ENCODE measurements around the gene FANCC.

FANCC gene

DNA sequence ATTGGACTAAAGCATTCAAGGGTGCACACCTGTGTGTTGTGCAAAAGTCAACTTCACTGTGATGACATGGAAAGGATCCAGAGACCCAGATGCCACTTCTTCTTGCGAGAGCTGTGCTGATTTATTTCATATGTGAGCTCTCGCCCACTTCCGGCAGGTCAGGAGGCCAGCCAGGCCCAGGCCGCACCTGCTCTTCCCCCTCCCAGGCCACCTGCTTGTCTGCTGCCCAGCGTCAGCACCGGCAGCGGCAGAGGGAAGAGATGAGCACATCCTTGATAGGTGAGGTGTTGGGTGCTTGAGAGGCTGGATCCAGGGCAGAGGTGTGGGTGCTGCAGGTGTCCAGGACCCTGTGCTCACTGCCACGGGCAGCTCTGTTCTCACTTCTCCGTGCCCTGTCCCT lies 242.9 kb downstream of the FANCC start:
- no peaks in the 10 kb centered on the region for H3K79me2 ChIP-seq (ENCODE audit: insufficient read depth, low read length)
- H3K4me2 ChIP-seq (ENCODE audit: insufficient read depth, low read length), result no peak overlapping the region

DNA sequence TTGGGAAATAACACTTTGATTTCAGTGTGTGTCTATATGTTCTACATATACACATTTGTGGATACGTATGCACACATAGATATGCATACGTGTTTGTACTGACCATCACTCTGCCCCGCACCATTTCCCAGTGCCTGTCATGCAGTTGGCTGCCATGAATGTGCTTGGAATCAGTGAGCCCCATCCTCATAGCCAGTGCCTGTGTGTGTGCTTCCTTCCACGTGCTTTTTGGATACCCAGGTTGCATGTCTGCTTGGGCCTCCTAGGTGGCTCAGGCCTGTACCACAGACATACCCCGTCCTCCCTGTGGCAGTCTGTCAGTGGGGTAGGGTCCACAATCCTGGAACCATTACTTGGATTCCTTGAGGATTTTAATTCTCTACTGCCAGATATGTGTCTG lies 243.6 kb downstream of the FANCC start:
- Histone ChIP-seq H2AFZ (ENCODE audit: low read depth, low read length) (no peak overlapping the region), H4K20me1 (ENCODE audit: insufficient read depth, low read length) (no peaks in the 10 kb centered on the region), H3K36me3 (ENCODE audit: insufficient read depth, low read length) (no peaks in the 10 kb centered on the region), H3K9ac (ENCODE audit: low read depth, low read length) (no peak overlapping the region), H3K4me3 (ENCODE audit: low read depth in 1 of 2, low read length in 2 of 2) (no peak overlapping the region), H3K4me2 (ENCODE audit: insufficient read depth, low read length) (no peak overlapping the region), H3K4me1 (ENCODE audit: insufficient read depth, low read length) (no peaks in the 10 kb centered on the region), H3K27ac (ENCODE audit: low read length) (no peak overlapping the region), H3K9me3 (ENCODE audit: insufficient read depth, low read length, severe bottlenecking) (no peaks in the 10 kb centered on the region), H3K27me3 (ENCODE audit: insufficient read depth, low read length, poor library complexity) (no peaks in the 10 kb centered on the region), H3K79me2 (ENCODE audit: insufficient read depth, low read length) (no peaks in the 10 kb centered on the region)
- no peak for ATAC-seq (ENCODE audit: insufficient read depth, low read depth)
- TF ChIP-seq EZH2 (IDR thresholded peaks at IDR 0.05; ENCODE audit: borderline replicate concordance, low read depth, low read length, severe bottlenecking), result no peak
- TF ChIP-seq, protein P1, sequence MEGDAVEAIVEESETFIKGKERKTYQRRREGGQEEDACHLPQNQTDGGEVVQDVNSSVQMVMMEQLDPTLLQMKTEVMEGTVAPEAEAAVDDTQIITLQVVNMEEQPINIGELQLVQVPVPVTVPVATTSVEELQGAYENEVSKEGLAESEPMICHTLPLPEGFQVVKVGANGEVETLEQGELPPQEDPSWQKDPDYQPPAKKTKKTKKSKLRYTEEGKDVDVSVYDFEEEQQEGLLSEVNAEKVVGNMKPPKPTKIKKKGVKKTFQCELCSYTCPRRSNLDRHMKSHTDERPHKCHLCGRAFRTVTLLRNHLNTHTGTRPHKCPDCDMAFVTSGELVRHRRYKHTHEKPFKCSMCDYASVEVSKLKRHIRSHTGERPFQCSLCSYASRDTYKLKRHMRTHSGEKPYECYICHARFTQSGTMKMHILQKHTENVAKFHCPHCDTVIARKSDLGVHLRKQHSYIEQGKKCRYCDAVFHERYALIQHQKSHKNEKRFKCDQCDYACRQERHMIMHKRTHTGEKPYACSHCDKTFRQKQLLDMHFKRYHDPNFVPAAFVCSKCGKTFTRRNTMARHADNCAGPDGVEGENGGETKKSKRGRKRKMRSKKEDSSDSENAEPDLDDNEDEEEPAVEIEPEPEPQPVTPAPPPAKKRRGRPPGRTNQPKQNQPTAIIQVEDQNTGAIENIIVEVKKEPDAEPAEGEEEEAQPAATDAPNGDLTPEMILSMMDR (IDR thresholded peaks at IDR 0.05; ENCODE audit: borderline replicate concordance, extremely low read depth, low read length, poor library complexity, severe bottlenecking), result no peak
- DNase-seq, result no peak

More for the DNA sequence above, 242.9 kb downstream of the FANCC start:
- ATAC-seq (ENCODE audit: insufficient read depth, low read depth) (no peak), DNase-seq (no peak)
- H3K4me1 ChIP-seq (ENCODE audit: insufficient read depth, low read length), result no peaks in the 10 kb centered on the region
- no peak overlapping the region for H3K4me3 ChIP-seq (ENCODE audit: low read depth in 1 of 2, low read length in 2 of 2)
- TF ChIP-seq, protein P1 (IDR thresholded peaks at IDR 0.05; ENCODE audit: borderline replicate concordance, extremely low read depth, low read length, poor library complexity, severe bottlenecking), result no peak
- TF ChIP-seq EZH2 (IDR thresholded peaks at IDR 0.05; ENCODE audit: borderline replicate concordance, low read depth, low read length, severe bottlenecking), result no peak
- H4K20me1 ChIP-seq (ENCODE audit: insufficient read depth, low read length), result no peaks in the 10 kb centered on the region
- no peaks in the 10 kb centered on the region for H3K9me3 ChIP-seq (ENCODE audit: insufficient read depth, low read length, severe bottlenecking)
- H3K27ac ChIP-seq (ENCODE audit: low read length), result no peak overlapping the region
- no peaks in the 10 kb centered on the region for H3K36me3 ChIP-seq (ENCODE audit: insufficient read depth, low read length)
- H3K27me3 ChIP-seq (ENCODE audit: insufficient read depth, low read length, poor library complexity), result no peaks in the 10 kb centered on the region
- no peak overlapping the region for H3K9ac ChIP-seq (ENCODE audit: low read depth, low read length)
- no peak overlapping the region for H2AFZ ChIP-seq (ENCODE audit: low read depth, low read length)

DNA sequence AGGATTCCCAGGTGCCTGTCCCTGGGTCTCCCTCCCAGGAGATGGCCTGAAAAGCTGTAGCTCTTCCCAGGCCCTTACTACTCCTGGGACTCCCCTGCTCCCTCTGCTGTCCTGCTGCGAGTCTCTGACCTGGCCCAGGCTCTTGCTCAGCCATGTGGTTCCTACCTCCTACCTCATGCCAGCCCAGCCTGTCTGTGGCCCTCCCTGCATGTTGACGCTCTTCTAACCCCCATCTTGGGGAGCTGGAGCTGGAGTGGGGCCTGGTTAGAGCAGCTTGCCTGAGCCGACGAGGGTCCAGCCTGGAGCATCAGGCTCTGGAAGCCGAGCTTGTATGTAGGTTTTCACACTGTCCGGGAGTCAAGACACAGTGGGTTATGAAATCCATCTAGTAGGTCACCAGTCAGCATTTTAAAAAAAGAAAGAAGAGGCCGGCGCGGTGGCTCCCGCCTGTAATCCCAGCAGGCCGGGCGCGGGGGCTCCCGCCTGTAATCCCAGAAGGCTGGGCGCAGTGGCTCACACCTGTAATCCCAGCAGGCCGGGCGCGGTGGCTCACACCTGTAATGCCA lies 244.4 kb downstream of the FANCC start:
- Histone ChIP-seq H3K27ac (ENCODE audit: low read length) (no peak overlapping the region), H3K9me3 (ENCODE audit: insufficient read depth, low read length, severe bottlenecking) (no peaks in the 10 kb centered on the region), H3K79me2 (ENCODE audit: insufficient read depth, low read length) (no peaks in the 10 kb centered on the region), H3K27me3 (ENCODE audit: insufficient read depth, low read length, poor library complexity) (no peaks in the 10 kb centered on the region), H3K4me3 (ENCODE audit: low read depth in 1 of 2, low read length in 2 of 2) (no peak overlapping the region), H3K9ac (ENCODE audit: low read depth, low read length) (no peak overlapping the region), H4K20me1 (ENCODE audit: insufficient read depth, low read length) (no peaks in the 10 kb centered on the region), H3K4me2 (ENCODE audit: insufficient read depth, low read length) (no peak overlapping the region), H2AFZ (ENCODE audit: low read depth, low read length) (no peak overlapping the region), H3K4me1 (ENCODE audit: insufficient read depth, low read length) (no peaks in the 10 kb centered on the region), H3K36me3 (ENCODE audit: insufficient read depth, low read length) (no peaks in the 10 kb centered on the region)
- ATAC-seq (ENCODE audit: insufficient read depth, low read depth) (no peak), DNase-seq (no peak)
- TF ChIP-seq EZH2 (IDR thresholded peaks at IDR 0.05; ENCODE audit: borderline replicate concordance, low read depth, low read length, severe bottlenecking), result no peak
- TF ChIP-seq, protein P1 (IDR thresholded peaks at IDR 0.05; ENCODE audit: borderline replicate concordance, extremely low read depth, low read length, poor library complexity, severe bottlenecking), result no peak

Data from DND-41 (cell line).